Esophagus squamous epithelium (tissue), 4 donors: ENCODE data around the gene AGAP2.

Experiments
- POLR2A ChIP-seq, 4 donors: fragments of 450-650 bp; IDR thresholded peaks; one replicate each; pipeline ENCODE4 v1.6.1; 2017; ENCODE audit warnings: antibody characterized with exemption in 4 of 4, mild to moderate bottlenecking in 4 of 4, moderate library complexity in 3 of 4
- TF ChIP-seq, protein P1 (sequence below), 6 experiments: fragments of 450-650 bp in 4 of 6; fragments of 200-600 bp in 2 of 6; sonication (generic) in 2 of 6; IDR thresholded peaks; one replicate each; pipeline ENCODE4 v1.5.1; 2016 to 2019; ENCODE audit warnings: antibody characterized with exemption in 6 of 6, mild to moderate bottlenecking in 4 of 6, moderate library complexity in 4 of 6

DNA sequence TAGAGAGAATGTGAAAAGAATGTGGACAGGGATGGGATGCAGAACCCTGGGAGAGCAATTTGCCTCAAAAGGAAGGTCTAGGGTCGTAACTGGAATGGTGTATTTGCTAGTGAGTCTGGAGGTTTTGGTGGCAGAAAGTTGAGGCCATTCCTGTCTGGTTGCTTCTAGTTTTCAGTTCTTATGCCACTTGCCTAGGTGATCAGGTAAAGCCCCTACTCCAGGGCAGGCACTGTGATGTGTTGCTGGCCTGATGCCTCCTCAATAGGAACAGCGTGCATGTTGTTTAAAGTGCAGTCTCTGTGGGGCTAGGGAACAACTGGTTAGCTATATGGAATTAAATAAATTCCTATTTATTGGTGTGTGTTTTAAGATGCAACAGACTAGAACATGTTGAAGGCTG lies 38.2 kb downstream of the AGAP2 start:
- TF ChIP-seq, protein P1, sequence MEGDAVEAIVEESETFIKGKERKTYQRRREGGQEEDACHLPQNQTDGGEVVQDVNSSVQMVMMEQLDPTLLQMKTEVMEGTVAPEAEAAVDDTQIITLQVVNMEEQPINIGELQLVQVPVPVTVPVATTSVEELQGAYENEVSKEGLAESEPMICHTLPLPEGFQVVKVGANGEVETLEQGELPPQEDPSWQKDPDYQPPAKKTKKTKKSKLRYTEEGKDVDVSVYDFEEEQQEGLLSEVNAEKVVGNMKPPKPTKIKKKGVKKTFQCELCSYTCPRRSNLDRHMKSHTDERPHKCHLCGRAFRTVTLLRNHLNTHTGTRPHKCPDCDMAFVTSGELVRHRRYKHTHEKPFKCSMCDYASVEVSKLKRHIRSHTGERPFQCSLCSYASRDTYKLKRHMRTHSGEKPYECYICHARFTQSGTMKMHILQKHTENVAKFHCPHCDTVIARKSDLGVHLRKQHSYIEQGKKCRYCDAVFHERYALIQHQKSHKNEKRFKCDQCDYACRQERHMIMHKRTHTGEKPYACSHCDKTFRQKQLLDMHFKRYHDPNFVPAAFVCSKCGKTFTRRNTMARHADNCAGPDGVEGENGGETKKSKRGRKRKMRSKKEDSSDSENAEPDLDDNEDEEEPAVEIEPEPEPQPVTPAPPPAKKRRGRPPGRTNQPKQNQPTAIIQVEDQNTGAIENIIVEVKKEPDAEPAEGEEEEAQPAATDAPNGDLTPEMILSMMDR (IDR thresholded peaks at IDR 0.05): no peak
- no peak for TF ChIP-seq POLR2A (IDR thresholded peaks at IDR 0.05)
